Stimulated activated CD8-positive, alpha-beta memory T cell treated with anti-CD3 and anti-CD28 coated beads, Interleukin-4, amount 100 ng/mL, for 1 hour (primary cell): ENCODE measurements around the gene AHCYL1.

ENCODE experiments used
- DNase-seq, 2 donors: peaks; one replicate each; pipeline ENCODE4 v3.0.0-alpha.2; 2020; ENCODE audit warnings: low read depth in 2 of 2, low spot score in 1 of 2

AHCYL1 gene

GRCh38 chr1:110059133-110059863 lies 74.7 kb downstream of the AHCYL1 start:
- no peak for DNase-seq

DNA sequence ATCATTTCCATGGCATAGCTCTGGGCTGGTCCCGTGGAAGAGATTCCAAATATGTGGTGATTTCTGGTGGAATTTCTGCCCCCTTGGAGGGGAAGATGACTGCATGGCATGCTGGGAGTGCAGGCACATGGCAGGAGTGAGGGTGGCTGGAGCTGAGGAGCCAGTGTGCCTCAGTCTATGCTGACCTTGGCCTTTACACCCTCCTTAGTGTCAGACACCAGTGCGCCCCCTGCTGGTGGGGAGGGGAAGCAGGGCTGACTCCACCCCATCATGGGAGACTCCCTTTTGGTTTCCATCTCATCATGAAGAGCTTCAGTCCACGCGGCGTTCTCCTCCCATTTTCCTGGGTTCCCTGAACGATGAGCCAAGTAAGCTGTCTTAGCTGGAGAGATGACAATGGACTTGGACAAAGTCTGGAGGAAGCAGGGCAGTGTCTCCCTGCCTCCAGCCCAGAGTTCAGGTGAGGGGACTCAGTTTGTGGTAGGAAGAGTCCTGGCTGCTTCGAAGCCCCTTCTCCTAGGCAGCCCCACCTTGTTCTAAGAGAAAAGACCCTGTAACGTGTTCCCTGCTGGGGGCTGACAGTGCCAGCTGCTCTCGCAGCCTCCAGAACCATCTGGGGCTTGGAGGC lies 75.6 kb downstream of the AHCYL1 start:
- DNase-seq: peak; percentile 36 to 43

DNA sequence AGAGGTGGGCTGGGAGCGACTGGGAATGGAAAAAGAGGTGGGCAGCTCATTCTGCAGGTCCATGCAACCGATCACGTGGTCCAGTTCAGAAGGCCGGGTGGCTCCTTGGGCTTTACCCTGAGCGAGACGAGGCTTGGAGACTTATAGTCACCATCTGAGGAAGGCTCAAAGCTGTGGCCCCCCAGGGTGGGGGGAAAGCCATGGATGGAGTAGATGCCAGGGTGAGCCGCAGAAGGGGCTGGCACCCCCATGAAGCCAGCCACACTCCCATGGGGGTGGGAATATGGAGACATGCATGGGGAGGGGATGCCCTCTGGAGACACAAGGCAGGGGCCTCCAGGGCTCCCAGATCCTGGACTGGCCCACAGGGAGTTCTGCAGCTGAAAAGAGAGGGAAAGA lies 76.1 kb downstream of the AHCYL1 start:
- no peak for DNase-seq

- DNase-seq: no peak
These were observed 76.8 kb downstream of the AHCYL1 start for GRCh38 chr1:110061341-110061740.

- no peak for DNase-seq
These were observed 78.0 kb downstream of the AHCYL1 start for GRCh38 chr1:110062612-110063011.

GRCh38 chr1:110063781-110064180 lies 79.2 kb downstream of the AHCYL1 start:
- no peak for DNase-seq

DNA sequence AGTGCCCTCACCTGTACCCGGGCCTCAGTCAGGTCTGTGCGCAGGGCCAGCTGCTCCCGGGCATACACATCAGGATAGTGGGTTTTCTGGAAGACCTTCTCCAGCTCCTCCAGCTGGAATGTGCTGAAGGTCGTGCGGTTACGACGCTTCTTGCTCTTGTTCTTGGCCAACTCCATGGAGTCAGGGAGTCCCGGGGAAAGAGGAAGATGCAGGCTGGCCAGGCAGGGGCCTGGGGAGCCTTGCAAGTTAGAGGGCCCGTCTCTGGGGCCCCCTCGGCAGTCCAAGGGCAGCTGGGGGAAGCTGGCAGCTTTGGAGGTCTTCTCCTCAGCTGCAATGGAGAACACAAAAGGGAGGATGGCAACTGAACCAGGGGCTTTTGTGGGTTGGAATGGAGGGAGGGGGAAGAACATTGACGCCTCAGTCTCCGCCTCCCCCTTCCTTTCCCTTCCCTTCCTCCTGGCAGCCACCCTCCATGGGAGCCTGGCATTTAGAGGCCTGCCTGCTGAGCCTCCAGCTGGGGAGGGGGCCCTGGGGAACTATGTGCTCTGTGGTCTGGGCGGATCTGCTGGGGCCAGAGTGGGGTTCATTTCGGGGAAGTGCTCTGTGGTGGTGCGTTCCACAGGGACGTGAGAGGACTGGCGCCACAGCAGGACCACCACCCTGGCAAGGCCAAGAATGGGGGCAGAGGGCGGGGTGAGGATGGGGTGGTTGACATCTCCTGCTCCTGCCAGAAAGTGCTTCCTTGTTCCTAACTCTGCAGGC lies 80.2 kb downstream of the AHCYL1 start:
- DNase-seq: no peak

DNA sequence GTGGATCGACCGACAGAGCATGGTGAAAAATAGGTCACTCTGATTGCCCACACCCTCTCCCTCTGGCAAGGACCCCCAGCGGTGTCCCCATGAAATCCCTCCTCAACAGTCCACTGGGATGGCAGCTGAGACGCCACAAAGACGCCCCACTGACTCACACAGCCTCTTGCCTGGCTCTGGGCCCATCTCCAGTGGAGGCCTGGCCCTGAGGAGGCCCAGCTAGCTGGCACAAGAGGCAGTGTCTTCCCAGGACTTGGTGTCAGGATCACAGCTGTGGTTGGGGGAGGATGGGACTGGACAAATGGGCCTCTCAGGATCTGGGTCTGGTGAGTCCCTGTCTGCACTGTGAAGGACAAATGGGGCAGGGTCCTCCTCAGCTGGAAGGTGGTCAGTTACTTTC lies 81.3 kb downstream of the AHCYL1 start:
- no peak for DNase-seq

GRCh38 chr1:110067479-110067892 lies 82.9 kb downstream of the AHCYL1 start:
- no peak for DNase-seq

- no peak for DNase-seq
These were observed 83.5 kb downstream of the AHCYL1 start for GRCh38 chr1:110067893-110068645.

- no peak for DNase-seq
These were observed 84.3 kb downstream of the AHCYL1 start for GRCh38 chr1:110068646-110069403.

GRCh38 chr1:110069404-110070281 lies 85.1 kb downstream of the AHCYL1 start:
- DNase-seq: no peak

GRCh38 chr1:110070282-110070669 lies 85.7 kb downstream of the AHCYL1 start:
- no peak for DNase-seq

DNA sequence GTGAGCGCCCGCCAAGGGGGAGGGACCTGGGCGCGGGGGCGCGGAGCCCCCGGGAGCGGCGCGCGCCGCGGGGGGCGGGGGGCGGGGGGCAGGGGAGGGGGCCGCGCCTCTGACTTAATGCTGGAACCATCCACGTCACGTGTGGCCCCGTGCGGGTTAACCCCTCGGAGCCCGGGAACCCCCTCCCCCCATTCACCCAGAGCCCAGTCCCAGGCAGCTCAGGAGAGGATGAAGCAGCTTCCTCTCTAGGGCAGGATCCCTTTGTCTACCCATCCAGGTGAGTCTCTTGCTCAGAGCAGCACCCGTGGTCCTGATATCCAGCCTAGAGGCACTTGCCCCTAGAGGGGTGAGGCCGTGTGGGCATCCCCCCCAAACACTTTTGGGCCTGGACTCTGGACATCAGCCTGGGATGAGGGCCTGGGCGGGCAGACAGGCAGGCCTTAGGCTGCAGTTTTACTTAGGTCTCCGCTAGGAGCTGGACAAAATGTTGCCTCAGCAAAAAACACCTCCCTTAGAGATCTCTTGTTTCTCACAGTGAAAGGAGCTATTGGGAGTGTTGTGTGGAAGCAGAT lies 86.2 kb downstream of the AHCYL1 start, which contains the start of gene ALX3:
Gene ALX3, minus strand, starts transcription at position 2 of the 572 bp plus-strand sequence. CDS start 60 bp downstream, outside the sequence.
- no peak for DNase-seq
